CD4-positive, alpha-beta memory T cell (primary cell): ENCODE results near the gene PRSS36. TPM values are rescaled to one million over a fixed set of nuclear protein-coding genes. Genes with fewer than 3 reads are reported as not detected.

Source experiments
- CTCF ChIA-PET: fragments of 350-600 bp; sonication (Branson Sonifier 250); formaldehyde crosslinking; loops from one replicate; lab custom pipeline; 2021; ENCODE audit warnings: inconsistent platforms; ENCODE audit not compliant: partially characterized antibody; lab: Charles Lee
- POLR2A ChIA-PET: fragments of 350-600 bp; sonication (Branson Sonifier 250); formaldehyde crosslinking; loops from one replicate; lab custom pipeline; 2021; ENCODE audit not compliant: partially characterized antibody; lab: Charles Lee
- DNase-seq, 5 donors: peaks; one replicate each; pipeline versions ENCODE4 v3.0.0 to v3.0.0-alpha.2; 2020 to 2022; ENCODE audit warnings: mixed read lengths in 1 of 5
- H3K27ac ChIP-seq: one replicate; pipeline ENCODE4 v1.7.0; 2013; ENCODE audit warnings: low read depth, low read length
- H3K27me3 ChIP-seq: 2 replicates; pipeline ENCODE4 v1.7.0; 2013; ENCODE audit warnings: mild to moderate bottlenecking, low read length, moderate library complexity; ENCODE audit not compliant: insufficient read depth
- H3K36me3 ChIP-seq: 2 replicates; pipeline ENCODE4 v1.7.0; 2013; ENCODE audit warnings: mild to moderate bottlenecking, low read length, moderate library complexity; ENCODE audit not compliant: insufficient read depth
- H3K4me1 ChIP-seq: 2 replicates; pipeline ENCODE4 v1.7.0; 2013; ENCODE audit warnings: mild to moderate bottlenecking, low read length, moderate library complexity; ENCODE audit not compliant: insufficient read depth
- H3K4me3 ChIP-seq, 2 donors: one replicate each; pipeline ENCODE4 v1.7.0; 2013; ENCODE audit warnings: low read length in 2 of 2, mild to moderate bottlenecking in 1 of 2
- H3K9me3 ChIP-seq, 2 donors: one replicate each; pipeline ENCODE4 v1.7.0; 2013; ENCODE audit warnings: low read length in 2 of 2, control low read depth in 1 of 2; ENCODE audit not compliant: control insufficient read depth in 1 of 2
- H3K27ac Mint-ChIP-seq, 7 donors: one replicate each; pipeline ENCODE4 v1.8.0; 2020 to 2021; ENCODE audit warnings: mixed read lengths in 7 of 7, mild to moderate bottlenecking in 6 of 7, inconsistent platforms in 3 of 7, moderate library complexity in 3 of 7
- H3K27me3 Mint-ChIP-seq, 2 donors: one replicate each; pipeline ENCODE4 v1.8.0; 2020 to 2021; ENCODE audit warnings: mixed read lengths in 2 of 2
- H3K36me3 Mint-ChIP-seq, 2 donors: one replicate each; pipeline ENCODE4 v1.8.0; 2020 to 2021; ENCODE audit warnings: mixed read lengths in 2 of 2, inconsistent platforms in 1 of 2, mild to moderate bottlenecking in 1 of 2
- H3K4me1 Mint-ChIP-seq, 4 donors: one replicate each; pipeline ENCODE4 v1.8.0; 2020 to 2021; ENCODE audit warnings: mixed read lengths in 4 of 4, mild to moderate bottlenecking in 1 of 4
- H3K4me3 Mint-ChIP-seq, 8 donors: one replicate each; pipeline ENCODE4 v1.8.0; 2020 to 2021; ENCODE audit warnings: mixed read lengths in 8 of 8, mild to moderate bottlenecking in 7 of 8, moderate library complexity in 6 of 8, inconsistent platforms in 3 of 8
- H3K9me3 Mint-ChIP-seq, 8 donors: one replicate each; pipeline ENCODE4 v1.8.0; 2020 to 2021; ENCODE audit warnings: mixed read lengths in 8 of 8, mild to moderate bottlenecking in 5 of 8, inconsistent platforms in 3 of 8, moderate library complexity in 1 of 8
- intact Hi-C: fragments of 100-400 bp; cut with micrococcal nuclease; formaldehyde crosslinking; loops from one replicate; pipeline ENCODE4 v1.15.1; 2023
- polyA plus RNA-seq, 2 donors: library from polyadenylated mRNA; unstranded; fragments of 300-500 nt; fragmentation: Illumina TruSeq; gene quantifications; one replicate each; pipeline ENCODE4 v1.2.3, GENCODE V29; 2021
- total RNA-seq, 2 experiments: library from RNA; stranded (reverse); gene quantifications; one replicate each; pipeline ENCODE4 v1.2.3, GENCODE V29; 2021

The PRSS36 gene
- total and polyA plus RNA-seq, 4 experiments from 2014 or later = 0.33 to 0.94 (median 0.57) TPM

DNA sequence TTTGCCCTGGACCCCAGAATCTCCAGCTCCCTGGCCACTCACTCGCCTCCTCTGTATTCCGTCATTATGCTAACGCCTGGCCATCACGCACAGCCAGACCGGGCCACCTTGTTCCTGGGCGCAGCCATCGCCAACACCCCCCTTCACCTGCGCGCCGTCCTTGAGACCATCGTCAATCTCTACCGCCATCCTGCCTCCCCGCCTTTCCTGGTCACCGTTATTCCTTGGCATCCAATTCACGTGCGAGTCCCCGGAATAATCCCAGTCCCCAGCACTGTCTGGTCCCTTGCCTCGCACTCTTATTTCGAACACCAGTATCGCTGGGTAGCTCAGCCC is 55.8 kb downstream of the PRSS36 start:
- intact Hi-C loops = loop anchor here (1.0 to 5.0 kb wide), 5 partner anchors 20 to 83 kb away; partner anchors contain the start of genes KAT8, ZNF646 and ZNF668
- H3K27ac ChIP-seq = peak overlapping the region; percentile 74

DNA sequence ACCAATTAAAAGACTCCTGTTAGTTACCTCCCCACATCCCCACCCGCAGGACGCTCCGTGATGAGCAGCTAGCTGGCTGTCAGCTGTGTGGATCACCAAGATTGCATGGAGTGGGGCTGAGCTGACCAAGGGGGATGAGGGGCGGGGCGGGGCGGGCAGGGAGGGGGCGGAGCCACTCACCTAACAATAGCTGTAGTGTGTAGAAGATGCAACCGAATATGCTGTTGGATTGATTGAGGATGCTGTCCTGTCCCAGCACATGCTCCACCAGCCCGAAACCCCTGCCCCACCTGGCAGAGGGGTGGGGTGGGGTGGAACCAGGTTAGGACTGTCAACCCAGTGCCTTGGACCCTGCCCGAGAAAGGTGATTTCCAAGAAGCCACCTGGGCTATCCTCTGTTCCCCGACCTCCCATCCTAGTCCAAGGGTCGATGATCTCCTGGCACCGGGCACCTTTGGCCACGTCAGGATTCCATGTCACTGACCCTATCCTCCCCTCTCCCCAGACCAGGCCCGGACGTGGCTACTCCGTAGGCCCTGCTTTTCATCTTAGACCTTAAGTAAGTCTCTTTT is 56.6 kb downstream of the PRSS36 start:
- CTCF ChIA-PET = interaction anchor here (1.5 to 1.9 kb wide), 2 partner anchors 49 to 108 kb away, joined by 4 to 6 read pairs; no protein-coding TSS in a partner anchor
- intact Hi-C loops = loop anchor here (5.0 kb wide), 1 partner anchor 84 kb away; no protein-coding TSS in a partner anchor
- H3K27ac Mint-ChIP-seq = peak overlapping the region in 4 of 7 donors; percentile 24 to 87 (median 67)

More for the DNA sequence above, 55.8 kb downstream of the PRSS36 start:
- H3K9me3 Mint-ChIP-seq = no peaks in the 10 kb centered on the region
- H3K36me3 Mint-ChIP-seq = peaks cover 4 to 26% of the 10 kb centered on the region in 2 donors
- peak overlapping the region; percentile 76 to 99 (median 95) for H3K27ac Mint-ChIP-seq
- H3K4me1 ChIP-seq = peaks cover 22% of the 10 kb centered on the region
- peak overlapping the region; percentile 63 to 98 for H3K4me3 ChIP-seq
- DNase-seq = no peak
- H3K4me3 Mint-ChIP-seq = peak overlapping the region; percentile 88 to 96 (median 92)
- H3K27me3 Mint-ChIP-seq = no peaks in the 10 kb centered on the region
- peaks cover 12 to 42% (median 30%) of the 10 kb centered on the region in 4 donors for H3K4me1 Mint-ChIP-seq
- H3K27me3 ChIP-seq = no peaks in the 10 kb centered on the region
- H3K36me3 ChIP-seq = peaks cover 10% of the 10 kb centered on the region
- CTCF ChIA-PET = interaction anchor here (1.2 to 1.9 kb wide), 2 partner anchors 8 to 108 kb away, joined by 3 to 4 read pairs; no protein-coding TSS in a partner anchor
- no peaks in the 10 kb centered on the region for H3K9me3 ChIP-seq
- POLR2A ChIA-PET = interaction anchor here (0.5 to 5.7 kb wide), 11 partner anchors 8 to 145 kb away, joined by 3 to 61 read pairs (median 4); partner anchors contain the start of genes KAT8, PYCARD, STX4 and ZNF646

DNA sequence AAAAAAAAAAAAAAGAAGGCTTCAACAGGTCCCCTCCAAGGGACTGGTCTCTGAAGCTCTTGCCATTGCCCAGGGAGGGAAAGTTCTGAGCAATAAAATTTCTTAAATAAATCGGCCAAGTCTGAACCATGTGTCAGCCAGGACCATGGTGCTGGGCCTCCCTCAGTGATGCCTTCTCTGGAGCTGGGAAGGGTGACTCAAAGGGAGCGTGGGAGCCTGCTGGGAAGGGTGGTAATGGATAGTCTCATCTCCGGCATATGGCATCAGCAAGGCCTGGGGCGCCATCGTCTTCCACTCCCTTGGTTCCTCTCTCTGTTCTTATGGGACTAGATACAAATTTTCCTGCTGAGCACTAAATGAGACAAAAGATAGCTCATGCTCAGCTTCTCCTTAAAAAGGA is 57.5 kb downstream of the PRSS36 start:
- POLR2A ChIA-PET = interaction anchor here (2.0 to 5.7 kb wide), 3 partner anchors 18 to 27 kb away, joined by 5 to 61 read pairs (median 6); partner anchors contain the start of genes KAT8, ZNF646 and ZNF668
- H3K9me3 Mint-ChIP-seq = no peaks in the 10 kb centered on the region
- no peaks in the 10 kb centered on the region for H3K27me3 Mint-ChIP-seq
- Histone ChIP-seq H3K9me3 (no peaks in the 10 kb centered on the region), H3K27ac (no peak overlapping the region), H3K27me3 (no peaks in the 10 kb centered on the region), H3K4me1 (peaks cover 22% of the 10 kb centered on the region), H3K36me3 (peaks cover 13% of the 10 kb centered on the region), H3K4me3 (no peak overlapping the region)
- H3K4me1 Mint-ChIP-seq = peaks cover 12 to 42% (median 30%) of the 10 kb centered on the region in 4 donors
- H3K27ac Mint-ChIP-seq = peak overlapping the region in 6 of 7 donors; percentile 24 to 86 (median 60)
- H3K4me3 Mint-ChIP-seq = peak overlapping the region in 5 of 8 donors; percentile 17 to 69 (median 57)
- no peak for DNase-seq
- intact Hi-C loops = loop anchor here (5.0 kb wide), 1 partner anchor 85 kb away; no protein-coding TSS in a partner anchor
- CTCF ChIA-PET = interaction anchor here (0.7 to 1.9 kb wide), 4 partner anchors 50 to 602 kb away, joined by 3 to 6 read pairs (median 4); partner anchors contain the start of gene ZNF843
- peaks cover 4 to 26% of the 10 kb centered on the region in 2 donors for H3K36me3 Mint-ChIP-seq

More for the DNA sequence above, 56.6 kb downstream of the PRSS36 start:
- peaks cover 22% of the 10 kb centered on the region for H3K4me1 ChIP-seq
- peaks cover 13% of the 10 kb centered on the region for H3K36me3 ChIP-seq
- Mint-ChIP-seq H3K9me3 (no peaks in the 10 kb centered on the region), H3K36me3 (peaks cover 4 to 26% of the 10 kb centered on the region in 2 donors), H3K4me3 (peak overlapping the region in 5 of 8 donors; percentile 60 to 74 (median 69)), H3K27me3 (no peaks in the 10 kb centered on the region), H3K4me1 (peaks cover 12 to 42% (median 30%) of the 10 kb centered on the region in 4 donors)
- H3K9me3 ChIP-seq = no peaks in the 10 kb centered on the region
- no peak for DNase-seq
- H3K4me3 ChIP-seq = no peak overlapping the region
- POLR2A ChIA-PET = interaction anchor here (0.9 to 5.7 kb wide), 7 partner anchors 19 to 135 kb away, joined by 3 to 61 read pairs (median 5); partner anchors contain the start of genes KAT8, PYCARD, STX4 and ZNF646
- no peaks in the 10 kb centered on the region for H3K27me3 ChIP-seq
- H3K27ac ChIP-seq = no peak overlapping the region

DNA sequence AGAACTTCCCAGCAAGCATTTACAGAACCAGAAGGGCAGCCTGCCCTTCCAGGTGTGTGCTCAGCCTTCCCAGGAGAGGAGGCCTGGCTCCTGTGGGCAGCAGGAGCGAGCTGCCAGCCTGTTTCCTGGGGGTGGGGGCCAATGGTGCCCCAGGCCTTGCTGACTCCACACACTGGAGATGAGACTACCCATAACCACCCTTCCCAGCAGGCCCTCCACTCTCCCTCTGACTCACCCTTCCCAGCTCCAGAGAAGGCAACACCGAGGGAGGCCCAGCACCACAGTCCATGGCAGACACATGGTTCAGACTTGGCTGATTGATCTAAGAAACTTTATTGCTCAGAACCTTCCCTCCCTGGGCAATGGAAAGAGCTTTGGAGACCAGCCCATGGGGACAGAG is 59.3 kb downstream of the PRSS36 start:
- Mint-ChIP-seq H3K27me3 (no peaks in the 10 kb centered on the region), H3K9me3 (no peaks in the 10 kb centered on the region), H3K27ac (no peak overlapping the region), H3K36me3 (peaks cover 4 to 28% of the 10 kb centered on the region in 2 donors), H3K4me1 (peaks cover 7 to 32% (median 23%) of the 10 kb centered on the region in 4 donors), H3K4me3 (peak overlapping the region in 1 of 8 donors; percentile 6)
- ChIA-PET POLR2A (interaction anchor here (5.7 kb wide), 1 partner anchor 16 kb away, joined by 61 read pairs; the partner anchor contains the start of genes ZNF646 and ZNF668), CTCF (no interaction called here)
- intact Hi-C loops = loop anchor here (5.0 kb wide), 1 partner anchor 87 kb away; no protein-coding TSS in a partner anchor
- H3K27me3 ChIP-seq = no peaks in the 10 kb centered on the region
- no peak overlapping the region for H3K27ac ChIP-seq
- H3K4me1 ChIP-seq = peaks cover 18% of the 10 kb centered on the region
- peaks cover 13% of the 10 kb centered on the region for H3K36me3 ChIP-seq
- no peak for DNase-seq
- no peak overlapping the region for H3K4me3 ChIP-seq
- no peaks in the 10 kb centered on the region for H3K9me3 ChIP-seq

DNA sequence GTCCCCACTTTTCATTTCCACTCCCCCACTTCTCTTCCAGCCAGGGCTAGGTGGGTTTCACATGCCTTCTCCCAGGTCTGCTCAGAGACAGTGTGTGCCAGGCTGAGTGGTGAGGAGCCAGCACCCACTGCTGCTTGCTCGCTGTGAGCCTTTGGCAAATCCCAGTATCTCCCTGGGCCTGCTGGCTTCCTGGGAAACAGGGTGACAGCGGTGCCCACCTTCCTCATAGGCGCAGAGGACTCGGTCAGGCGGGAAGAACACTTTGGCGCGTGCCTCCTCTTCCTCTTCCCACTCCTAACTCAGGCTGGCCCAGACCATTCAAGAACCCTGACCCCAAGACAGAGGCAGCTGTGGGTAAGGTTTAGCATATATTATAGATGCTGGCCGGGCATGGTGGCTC is 60.7 kb downstream of the PRSS36 start:
- POLR2A ChIA-PET = no interaction called here
- no peaks in the 10 kb centered on the region for H3K27me3 Mint-ChIP-seq
- intact Hi-C loops = no loop called here
- no peak overlapping the region for H3K27ac Mint-ChIP-seq
- Histone ChIP-seq H3K4me3 (no peak overlapping the region), H3K27ac (no peak overlapping the region), H3K27me3 (no peaks in the 10 kb centered on the region), H3K4me1 (peaks cover 11% of the 10 kb centered on the region), H3K36me3 (peaks cover 13% of the 10 kb centered on the region), H3K9me3 (no peaks in the 10 kb centered on the region)
- no peaks in the 10 kb centered on the region for H3K9me3 Mint-ChIP-seq
- no peak for DNase-seq
- CTCF ChIA-PET = no interaction called here
- H3K4me1 Mint-ChIP-seq = peaks cover 3 to 25% (median 14%) of the 10 kb centered on the region in 4 donors
- no peak overlapping the region for H3K4me3 Mint-ChIP-seq
- H3K36me3 Mint-ChIP-seq = peaks cover 4 to 26% of the 10 kb centered on the region in 2 donors

Other genes starting within 250 kb of the PRSS36 start
- gene FBXL19, start 226.5 kb downstream of the PRSS36 start, total RNA-seq = 10 to 100 TPM; 15.6 to 15.8 TPM
- under 1 TPM in 1 of 2 donors, not detected in 1; 0.16 TPM for gene FBXL19, start 226.5 kb downstream of the PRSS36 start, polyA plus RNA-seq
- gene ORAI3, start 201.0 kb downstream of the PRSS36 start, total RNA-seq = 10 to 100 TPM; 19.3 to 22.0 TPM
- gene ORAI3, start 201.0 kb downstream of the PRSS36 start, polyA plus RNA-seq = 10 to 100 TPM; 16.2 to 17.5 TPM
- gene SETD1A, start 192.3 kb downstream of the PRSS36 start, total RNA-seq = 10 to 100 TPM; 32.1 to 33.2 TPM
- gene SETD1A, start 192.3 kb downstream of the PRSS36 start, polyA plus RNA-seq = 1 to 10 TPM in 1 of 2 donors, not detected in 1; 5.6 TPM
- gene HSD3B7, start 164.9 kb downstream of the PRSS36 start, total RNA-seq = 1 to 10 TPM; 3.6 to 4.3 TPM
- gene HSD3B7, start 164.9 kb downstream of the PRSS36 start, polyA plus RNA-seq = 1 to 10 TPM in 1 of 2 donors, under 1 TPM in 1; 0.08 to 1.2 TPM
- 1 to 10 TPM; 1.5 to 2.4 TPM for gene STX1B, start 139.4 kb downstream of the PRSS36 start, total RNA-seq
- gene STX1B, start 139.4 kb downstream of the PRSS36 start, polyA plus RNA-seq = not detected
- 100 to 1,000 TPM; 106 to 111 TPM for gene STX4, start 116.5 kb downstream of the PRSS36 start, total RNA-seq
- 10 to 100 TPM; 21.2 to 33.0 TPM for gene STX4, start 116.5 kb downstream of the PRSS36 start, polyA plus RNA-seq
- 10 to 100 TPM; 11.7 to 13.6 TPM for gene ZNF668, start 75.8 kb downstream of the PRSS36 start, total RNA-seq
- 1 to 10 TPM; 3.0 to 6.8 TPM for gene ZNF668, start 75.8 kb downstream of the PRSS36 start, polyA plus RNA-seq
- gene ZNF646, start 75.6 kb downstream of the PRSS36 start, total RNA-seq = 10 to 100 TPM; 46.9 to 47.0 TPM
- gene ZNF646, start 75.6 kb downstream of the PRSS36 start, polyA plus RNA-seq = 1 to 10 TPM in 1 of 2 donors, under 1 TPM in 1; 0.77 to 8.9 TPM
- 10 to 100 TPM; 13.3 to 13.5 TPM for gene PRSS53, start 61.1 kb downstream of the PRSS36 start, total RNA-seq
- under 1 TPM; 0.43 to 0.69 TPM for gene PRSS53, start 61.1 kb downstream of the PRSS36 start, polyA plus RNA-seq
- 10 to 100 TPM; 48.9 to 51.3 TPM for gene VKORC1, start 55.3 kb downstream of the PRSS36 start, total RNA-seq
- 100 to 1,000 TPM in 1 of 2 donors, 10 to 100 TPM in 1; 93.7 to 114 TPM for gene VKORC1, start 55.3 kb downstream of the PRSS36 start, polyA plus RNA-seq
- gene BCKDK, start 41.7 kb downstream of the PRSS36 start, total RNA-seq = 10 to 100 TPM; 17.0 to 21.1 TPM
- 10 to 100 TPM; 22.3 to 24.3 TPM for gene BCKDK, start 41.7 kb downstream of the PRSS36 start, polyA plus RNA-seq
- 10 to 100 TPM; 90.8 to 94.2 TPM for gene KAT8, start 32.4 kb downstream of the PRSS36 start, total RNA-seq
- gene KAT8, start 32.4 kb downstream of the PRSS36 start, polyA plus RNA-seq = 10 to 100 TPM; 37.5 to 68.8 TPM
- gene PRSS8, start 14.3 kb downstream of the PRSS36 start, total RNA-seq = not detected
- under 1 TPM in 1 of 2 donors, not detected in 1; 0.33 TPM for gene PRSS8, start 14.3 kb downstream of the PRSS36 start, polyA plus RNA-seq
- gene FUS, start 30.1 kb upstream of the PRSS36 start, total RNA-seq = 100 to 1,000 TPM; 500 to 536 TPM
- 100 to 1,000 TPM in 1 of 2 donors, 10 to 100 TPM in 1; 88.1 to 163 TPM for gene FUS, start 30.1 kb upstream of the PRSS36 start, polyA plus RNA-seq
- gene PYCARD, start 52.7 kb upstream of the PRSS36 start, total RNA-seq = 10 to 100 TPM; 25.9 to 26.6 TPM
- gene PYCARD, start 52.7 kb upstream of the PRSS36 start, polyA plus RNA-seq = 10 to 100 TPM; 52.4 to 60.6 TPM
- not detected for gene TRIM72, start 64.1 kb upstream of the PRSS36 start, total RNA-seq
- gene TRIM72, start 64.1 kb upstream of the PRSS36 start, polyA plus RNA-seq = not detected
- gene PYDC1, start 67.1 kb upstream of the PRSS36 start, total RNA-seq = not detected
- not detected for gene PYDC1, start 67.1 kb upstream of the PRSS36 start, polyA plus RNA-seq
- gene ITGAM, start 109.9 kb upstream of the PRSS36 start, total RNA-seq = 1 to 10 TPM; 1.4 to 2.2 TPM
- gene ITGAM, start 109.9 kb upstream of the PRSS36 start, polyA plus RNA-seq = 1 to 10 TPM; 2.0 to 2.1 TPM
- gene ITGAX, start 205.1 kb upstream of the PRSS36 start, total RNA-seq = 1 to 10 TPM; 4.6 to 6.3 TPM
- gene ITGAX, start 205.1 kb upstream of the PRSS36 start, polyA plus RNA-seq = under 1 TPM in 1 of 2 donors, not detected in 1; 0.09 TPM
- not detected for gene ITGAD, start 243.3 kb upstream of the PRSS36 start, total RNA-seq
- under 1 TPM in 1 of 2 donors, not detected in 1; 0.07 TPM for gene ITGAD, start 243.3 kb upstream of the PRSS36 start, polyA plus RNA-seq